GM12872 (cell line): ENCODE results near the gene DNALI1.

ENCODE experiments used
- TF ChIP-seq, protein P1 (sequence below): IDR thresholded peaks from 3 replicates; pipeline ENCODE4 v1.5.1; 2011; ENCODE audit warnings: low read depth, mild to moderate bottlenecking, low read length, moderate library complexity; ENCODE audit not compliant: insufficient read depth

DNALI1 gene

DNA sequence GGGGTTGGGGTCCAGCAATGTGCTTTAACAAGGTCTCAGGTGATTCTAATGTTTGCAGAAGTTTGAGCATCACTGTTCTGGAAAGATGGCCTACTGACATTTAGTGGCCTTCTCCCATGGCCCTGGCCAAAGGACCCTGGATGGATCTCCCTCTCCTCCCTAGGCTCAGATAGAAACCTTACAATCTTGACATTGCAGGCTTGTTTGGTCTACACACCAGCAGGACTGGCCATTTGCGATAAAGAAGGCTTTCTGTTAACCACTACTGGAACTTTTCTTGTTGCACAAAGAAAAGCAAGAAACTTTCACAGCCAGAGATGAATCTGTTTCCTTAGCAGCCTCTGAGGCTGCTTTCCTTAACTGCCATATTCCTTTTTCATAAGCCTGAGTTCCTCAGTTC, 6.2 kb downstream of the DNALI1 start:
- TF ChIP-seq, protein P1, sequence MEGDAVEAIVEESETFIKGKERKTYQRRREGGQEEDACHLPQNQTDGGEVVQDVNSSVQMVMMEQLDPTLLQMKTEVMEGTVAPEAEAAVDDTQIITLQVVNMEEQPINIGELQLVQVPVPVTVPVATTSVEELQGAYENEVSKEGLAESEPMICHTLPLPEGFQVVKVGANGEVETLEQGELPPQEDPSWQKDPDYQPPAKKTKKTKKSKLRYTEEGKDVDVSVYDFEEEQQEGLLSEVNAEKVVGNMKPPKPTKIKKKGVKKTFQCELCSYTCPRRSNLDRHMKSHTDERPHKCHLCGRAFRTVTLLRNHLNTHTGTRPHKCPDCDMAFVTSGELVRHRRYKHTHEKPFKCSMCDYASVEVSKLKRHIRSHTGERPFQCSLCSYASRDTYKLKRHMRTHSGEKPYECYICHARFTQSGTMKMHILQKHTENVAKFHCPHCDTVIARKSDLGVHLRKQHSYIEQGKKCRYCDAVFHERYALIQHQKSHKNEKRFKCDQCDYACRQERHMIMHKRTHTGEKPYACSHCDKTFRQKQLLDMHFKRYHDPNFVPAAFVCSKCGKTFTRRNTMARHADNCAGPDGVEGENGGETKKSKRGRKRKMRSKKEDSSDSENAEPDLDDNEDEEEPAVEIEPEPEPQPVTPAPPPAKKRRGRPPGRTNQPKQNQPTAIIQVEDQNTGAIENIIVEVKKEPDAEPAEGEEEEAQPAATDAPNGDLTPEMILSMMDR, result no peak

DNA sequence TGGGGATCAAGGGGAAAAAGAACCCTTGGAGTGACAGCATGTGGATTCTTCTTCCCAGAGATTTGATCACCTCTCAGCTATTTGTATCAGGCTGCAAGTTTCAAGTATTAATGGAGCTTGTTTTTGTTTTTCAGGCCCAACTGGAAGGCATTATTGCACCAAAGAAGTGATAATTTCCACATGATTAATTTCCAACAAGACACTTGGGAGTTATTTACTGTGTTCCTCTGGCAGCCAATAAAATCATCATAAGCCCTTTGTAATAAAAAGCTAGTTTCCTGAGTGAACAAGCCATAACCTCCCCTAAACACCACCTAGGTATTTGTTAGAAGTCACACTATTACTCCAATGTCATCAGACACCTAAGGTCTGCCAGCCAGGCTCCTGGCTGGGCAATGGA, 8.2 kb downstream of the DNALI1 start:
- TF ChIP-seq, protein P1, result no peak

DNA sequence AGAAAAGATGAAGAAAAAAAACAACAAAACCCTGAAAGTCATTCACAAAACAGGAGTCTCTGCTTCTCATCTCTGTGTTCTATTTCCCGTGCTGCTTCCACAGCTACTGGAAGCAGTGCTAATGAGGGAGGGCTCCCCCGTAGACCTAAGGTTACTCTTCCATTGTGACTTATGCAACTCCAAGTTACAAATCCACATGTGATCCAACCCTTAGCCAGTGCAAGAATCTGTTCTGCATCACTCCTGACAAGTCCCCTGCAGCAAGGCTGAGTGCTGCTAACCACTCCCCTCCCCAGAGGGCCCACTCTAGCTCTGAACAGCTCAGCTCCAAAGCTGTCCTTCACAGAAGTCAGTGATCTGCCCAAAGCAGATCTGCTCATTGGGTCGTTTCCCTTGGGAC, 10.3 kb downstream of the DNALI1 start:
- TF ChIP-seq, protein P1, result no peak

DNA sequence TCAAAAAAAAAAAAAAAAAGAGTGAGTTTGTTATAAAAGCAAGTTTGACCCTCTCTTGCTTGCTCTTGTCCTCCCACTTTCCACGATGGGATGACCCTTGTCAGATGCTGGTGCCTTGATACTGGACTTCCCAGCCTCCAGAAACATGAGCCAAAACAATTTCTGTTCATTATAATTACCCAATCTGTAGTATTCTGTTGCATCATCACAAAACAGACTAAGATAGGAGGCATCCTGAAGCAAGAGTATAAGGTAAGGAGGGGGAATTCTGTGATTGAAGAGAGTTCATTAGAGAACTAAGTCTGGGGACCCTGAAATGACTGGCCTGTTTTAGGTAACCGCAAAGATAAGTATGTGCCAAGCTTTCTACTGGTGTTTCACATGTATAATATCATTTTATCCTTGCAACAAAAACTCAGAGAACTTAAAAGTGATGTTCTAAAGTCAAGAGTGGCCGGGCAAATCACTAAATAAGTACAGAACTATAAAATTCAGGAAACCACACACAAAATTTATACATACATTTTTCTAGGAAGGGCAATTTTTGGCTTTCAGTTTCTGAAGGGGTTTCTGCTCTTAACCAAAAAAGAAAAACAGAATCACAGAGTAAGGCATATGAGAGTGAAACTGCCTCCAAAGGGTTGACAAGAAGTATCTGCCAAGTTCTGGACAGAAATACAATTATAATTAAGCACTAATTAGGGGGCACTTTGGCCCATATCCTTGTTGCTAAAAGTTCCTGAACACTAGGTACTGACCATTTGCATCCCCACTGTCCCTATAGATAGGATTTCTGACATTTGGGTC, 14.0 kb downstream of the DNALI1 start:
- TF ChIP-seq, protein P1, result no peak

DNA sequence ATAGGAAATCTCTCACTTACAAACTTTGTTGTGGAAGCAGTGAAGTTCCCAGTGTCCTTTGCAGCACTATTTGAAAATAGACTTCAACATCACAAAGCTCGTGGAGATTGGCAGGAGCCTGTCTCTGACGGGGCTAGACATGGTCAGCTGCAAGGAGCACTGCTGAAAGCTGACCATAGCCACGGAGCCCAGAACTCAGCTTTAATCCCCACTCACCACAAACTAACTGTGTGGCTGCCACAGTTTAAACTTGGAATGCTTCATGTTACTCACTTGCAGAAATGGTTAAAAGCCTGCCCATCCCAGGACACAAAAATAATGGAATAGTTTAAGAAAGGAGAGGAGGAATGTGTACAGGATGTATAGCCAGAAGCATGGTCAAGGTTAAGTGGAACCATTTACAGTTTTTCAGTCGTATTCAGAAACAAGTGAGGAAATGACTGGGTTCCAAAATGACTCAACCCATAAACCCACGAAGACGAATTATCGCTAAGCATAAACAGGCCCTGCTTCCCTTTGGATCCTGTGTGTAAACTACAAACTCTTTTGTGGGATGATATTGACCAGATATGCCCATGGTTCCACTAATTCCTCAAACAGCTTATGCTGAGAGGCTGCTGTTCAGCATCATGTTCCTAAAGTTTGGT, 18.2 kb downstream of the DNALI1 start:
- TF ChIP-seq, protein P1, result no peak

DNA sequence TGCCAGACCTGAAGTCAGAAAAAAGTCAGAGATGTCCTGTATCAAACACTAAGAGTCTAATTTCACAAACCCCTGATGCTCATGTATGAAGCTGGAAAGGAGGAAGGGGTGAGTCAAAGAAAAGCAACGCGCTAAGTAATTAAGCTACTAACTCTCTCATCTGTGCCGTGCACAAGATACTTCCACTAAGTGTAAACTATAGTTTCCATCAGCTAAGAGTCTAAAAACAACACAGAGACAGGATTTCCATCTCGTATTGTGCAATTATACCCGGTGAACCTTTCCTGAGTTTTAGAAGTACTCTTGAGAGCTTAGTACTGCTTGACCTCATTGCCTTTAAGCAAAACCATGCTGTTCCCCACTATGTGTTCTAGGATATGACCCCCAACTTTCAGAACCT, 19.0 kb downstream of the DNALI1 start:
- TF ChIP-seq, protein P1, result no peak

DNA sequence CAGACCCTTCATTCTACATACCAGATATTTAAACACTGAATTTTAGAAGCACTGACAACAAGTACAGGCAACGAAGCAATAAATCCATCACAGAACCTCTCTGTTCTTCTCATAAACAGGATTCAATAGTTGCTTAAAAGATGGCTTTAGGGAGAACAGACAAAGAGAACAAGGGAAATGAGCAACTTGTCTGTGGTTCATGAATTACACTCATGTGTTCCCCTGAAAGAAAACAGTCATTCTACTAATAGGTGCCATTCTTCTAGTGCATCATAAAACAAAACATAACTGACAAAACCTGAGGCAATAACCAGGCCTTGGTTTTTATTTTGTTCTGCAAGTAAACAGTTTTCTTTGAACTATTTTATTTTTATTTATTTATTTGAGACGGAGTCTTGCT, 32.2 kb downstream of the DNALI1 start:
- TF ChIP-seq, protein P1, result no peak
